ENCODE measurements around the gene PHLDB2. TPM values are rescaled to one million over a fixed set of nuclear protein-coding genes. Genes with fewer than 3 reads are reported as not detected.

Gene PHLDB2
- total RNA-seq, 4 donors from 2014 or later = 12.9 to 34.7 (median 27.1) TPM

GRCh38 chr3:111859974-111860859 lies 1.2 kb downstream of the PHLDB2 start:
- Histone ChIP-seq H3K9me3 (no peaks in the 10 kb centered on the region), H3K4me3 (replicated peaks in 1 of 3) (peak overlapping the region; percentile 40 to 66 (median 54)), H3K4me1 (peaks cover 0 to 10% of the 10 kb centered on the region in 2 donors), H3K36me3 (no peaks in the 10 kb centered on the region), H3K27me3 (no peaks in the 10 kb centered on the region), H3K27ac (peak overlapping the region; percentile 75 to 93 (median 81))
- intact Hi-C loops (cut with DNase I) = loop anchor here (5.0 kb wide), 1 partner anchor 143 kb away; no protein-coding TSS in a partner anchor
- WGBS, 2 donors = 0% methylated on average over 34 to 35 of the region's 35 CpGs
- DNase-seq = peak; percentile 68
- peak in 4 of 6 experiments; percentile 31 to 54 (median 46) for TF ChIP-seq CTCF (IDR thresholded peaks at IDR 0.05)
- peak in 1 of 2 donors; percentile 57 for TF ChIP-seq POLR2A (IDR thresholded peaks at IDR 0.05)

GRCh38 chr3:111861391-111861790 lies 2.3 kb downstream of the PHLDB2 start:
- H3K27me3 ChIP-seq = no peaks in the 10 kb centered on the region
- peak overlapping the region; percentile 9 to 93 (median 81) for H3K27ac ChIP-seq
- 64 to 80% methylated on average over 7 of the region's 7 CpGs for WGBS, 2 donors
- H3K36me3 ChIP-seq = no peaks in the 10 kb centered on the region
- H3K9me3 ChIP-seq = no peaks in the 10 kb centered on the region
- DNase-seq = no peak
- H3K4me3 ChIP-seq (replicated peaks in 1 of 3) = no peak overlapping the region
- peaks cover 0 to 11% of the 10 kb centered on the region in 2 donors for H3K4me1 ChIP-seq
- TF ChIP-seq POLR2A (IDR thresholded peaks at IDR 0.05) (no peak), CTCF (IDR thresholded peaks at IDR 0.05) (no peak)
- intact Hi-C loops (cut with DNase I) = loop anchor here (5.0 kb wide), 1 partner anchor 144 kb away; no protein-coding TSS in a partner anchor

- Histone ChIP-seq H3K36me3 (no peaks in the 10 kb centered on the region), H3K4me1 (peaks cover 0 to 11% of the 10 kb centered on the region in 2 donors), H3K27me3 (no peaks in the 10 kb centered on the region), H3K4me3 (replicated peaks in 1 of 3) (no peak overlapping the region), H3K9me3 (no peaks in the 10 kb centered on the region), H3K27ac (peak overlapping the region in 2 of 3 donors; percentile 81 to 93)
- intact Hi-C loops (cut with DNase I) = loop anchor here (5.0 kb wide), 1 partner anchor 145 kb away; no protein-coding TSS in a partner anchor
- no peak for TF ChIP-seq POLR2A (IDR thresholded peaks at IDR 0.05)
- TF ChIP-seq CTCF (IDR thresholded peaks at IDR 0.05) = no peak
- 86 to 89% methylated on average over 5 of the region's 5 CpGs for WGBS, 2 donors
- no peak for DNase-seq
These were observed 3.4 kb downstream of the PHLDB2 start for GRCh38 chr3:111862415-111862814.

GRCh38 chr3:111862974-111863373 lies 3.9 kb downstream of the PHLDB2 start:
- Histone ChIP-seq H3K27ac (no peak overlapping the region), H3K4me1 (peaks cover 0 to 11% of the 10 kb centered on the region in 2 donors)

More at GRCh38 chr3:111862974-111863373, 3.9 kb downstream of the PHLDB2 start:
- Histone ChIP-seq H3K36me3 (no peaks in the 10 kb centered on the region), H3K27me3 (no peaks in the 10 kb centered on the region), H3K9me3 (no peaks in the 10 kb centered on the region), H3K4me3 (replicated peaks in 1 of 3) (no peak overlapping the region)
- intact Hi-C loops (cut with DNase I) = loop anchor here (5.0 kb wide), 1 partner anchor 146 kb away; no protein-coding TSS in a partner anchor
- WGBS, 2 donors = 72 to 83% methylated on average over 3 of the region's 3 CpGs
- no peak for TF ChIP-seq POLR2A (IDR thresholded peaks at IDR 0.05)
- no peak for TF ChIP-seq CTCF (IDR thresholded peaks at IDR 0.05)
- DNase-seq = no peak
